ENCODE data around the gene LIPC. TPM values are rescaled to one million over a fixed set of nuclear protein-coding genes. Genes with fewer than 3 reads are reported as not detected.

The LIPC gene
- total and polyA plus RNA-seq, 9 of the 15 experiments (the other 6 are each of a cell fraction or from before 2014, with no cell fraction given): 0.07 to 0.41 (median 0.11) TPM; not detected in 2

- no peak for TF ChIP-seq RERE (CRISPR knock-in tag; IDR thresholded peaks at IDR 0.05; ENCODE audit: borderline replicate concordance)
- TF ChIP-seq NR2C1 (IDR thresholded peaks at IDR 0.05): 0 out of 2 replicates have a peak, but pooled peaks have one; percentile 10
- peak; percentile 58 for TF ChIP-seq NR2C1 (tag; IDR thresholded peaks at IDR 0.05)
- peak; percentile 49; the same call in 1 of the 2 replicates for TF ChIP-seq FOSL1 (tag; conservative IDR thresholded peaks at IDR 0.05)
- no peak for TF ChIP-seq FOXO4 (CRISPR knock-in tag; IDR thresholded peaks at IDR 0.05)
- TF ChIP-seq PCBP2 (IDR thresholded peaks at IDR 0.05; ENCODE audit: low read depth, low read length, poor library complexity, severe bottlenecking): no peak
- TF ChIP-seq PRDM10 (IDR thresholded peaks at IDR 0.05; ENCODE audit: partially characterized antibody): no peak
- TF ChIP-seq SOX6 (IDR thresholded peaks at IDR 0.05): peak; percentile 47; the same call in 1 of the 2 replicates
- no peak for TF ChIP-seq IRF2 (CRISPR knock-in tag; IDR thresholded peaks at IDR 0.05)
Observed at GRCh38 chr15:58404020-58404419, 27.8 kb upstream of the LIPC start (continued).
